HG02884 (cell line): ENCODE data around the gene INPP4B.
"Not testable (repeated sequence)": the region's sequence is repeated elsewhere in the genome, so short reads cannot be mapped to it uniquely, and the experiment has no call there.

Experiments used
- ATAC-seq: cut with Tn5 transposase; IDR thresholded peaks from one replicate; pipeline ENCODE4 v1.9.1; 2021; ENCODE audit warnings: mild to moderate bottlenecking, moderate library complexity; ENCODE audit not compliant: unreplicated experiment

Gene INPP4B

GRCh38 chr4:142549726-142550463 is 296.2 kb downstream of the INPP4B start:
- no peak for ATAC-seq

- ATAC-seq = no peak
Measured at GRCh38 chr4:142549248-142549647, 296.9 kb downstream of the INPP4B start.

GRCh38 chr4:142548491-142548890 is 297.6 kb downstream of the INPP4B start:
- no peak for ATAC-seq

- ATAC-seq = no peak
Measured at GRCh38 chr4:142547974-142548373, 298.1 kb downstream of the INPP4B start.

- no peak for ATAC-seq
Measured at GRCh38 chr4:142544594-142544993, 301.5 kb downstream of the INPP4B start.

GRCh38 chr4:142544039-142544438 is 302.1 kb downstream of the INPP4B start:
- ATAC-seq = no peak

- no peak for ATAC-seq
Measured at GRCh38 chr4:142540483-142540804, 305.7 kb downstream of the INPP4B start.

GRCh38 chr4:142539796-142540482 is 306.2 kb downstream of the INPP4B start:
- ATAC-seq = no peak

- no peak for ATAC-seq
Measured at GRCh38 chr4:142535009-142535408, 311.1 kb downstream of the INPP4B start.

- no peak for ATAC-seq
Measured at GRCh38 chr4:142532054-142532453, 314.0 kb downstream of the INPP4B start.

- ATAC-seq = no peak
Measured at GRCh38 chr4:142530728-142531127, 315.4 kb downstream of the INPP4B start.

- ATAC-seq = no peak
Measured at GRCh38 chr4:142528433-142528832, 317.7 kb downstream of the INPP4B start.

- no peak for ATAC-seq
Measured at GRCh38 chr4:142523111-142523510, 323.0 kb downstream of the INPP4B start.

GRCh38 chr4:142519342-142519741 is 326.8 kb downstream of the INPP4B start:
- ATAC-seq = no peak

- no peak for ATAC-seq
Measured at GRCh38 chr4:142516686-142517526, 329.2 kb downstream of the INPP4B start.

GRCh38 chr4:142512161-142512560 is 333.9 kb downstream of the INPP4B start:
- ATAC-seq = no peak

GRCh38 chr4:142509881-142510280 is 336.2 kb downstream of the INPP4B start:
- no peak for ATAC-seq

GRCh38 chr4:142509381-142509780 is 336.7 kb downstream of the INPP4B start:
- ATAC-seq = not testable (repeated sequence)

- no peak for ATAC-seq
Measured at GRCh38 chr4:142500966-142501365, 345.1 kb downstream of the INPP4B start.

GRCh38 chr4:142497606-142498005 is 348.5 kb downstream of the INPP4B start:
- no peak for ATAC-seq

- ATAC-seq = no peak
Measured at GRCh38 chr4:142493255-142494110, 352.6 kb downstream of the INPP4B start.
